Ureter (tissue), 1 donor: Measurements from ENCODE around the gene KCNQ5. TPM values are rescaled to one million over a fixed set of nuclear protein-coding genes. Genes with fewer than 3 reads are reported as not detected.

Source experiments
- DNase-seq: peaks from one replicate; pipeline ENCODE4 v3.0.0-alpha.2; 2020; ENCODE audit warnings: low spot score
- total RNA-seq: library from RNA; stranded (reverse); gene quantifications from one replicate; pipeline ENCODE4 v1.2.4, GENCODE V29; 2023
- donor health status: DM: yes; HTN: yes; CAD: no.

The KCNQ5 gene
- total RNA-seq, 1 donor from 2014 or later: 1.8 TPM

- DNase-seq: no peak
Observed at GRCh38 chr6:72905705-72906478, 284.0 kb downstream of the KCNQ5 start.

GRCh38 chr6:72911463-72912155 lies 289.7 kb downstream of the KCNQ5 start:
- DNase-seq: no peak

GRCh38 chr6:72913797-72914196 lies 291.9 kb downstream of the KCNQ5 start:
- no peak for DNase-seq

DNA sequence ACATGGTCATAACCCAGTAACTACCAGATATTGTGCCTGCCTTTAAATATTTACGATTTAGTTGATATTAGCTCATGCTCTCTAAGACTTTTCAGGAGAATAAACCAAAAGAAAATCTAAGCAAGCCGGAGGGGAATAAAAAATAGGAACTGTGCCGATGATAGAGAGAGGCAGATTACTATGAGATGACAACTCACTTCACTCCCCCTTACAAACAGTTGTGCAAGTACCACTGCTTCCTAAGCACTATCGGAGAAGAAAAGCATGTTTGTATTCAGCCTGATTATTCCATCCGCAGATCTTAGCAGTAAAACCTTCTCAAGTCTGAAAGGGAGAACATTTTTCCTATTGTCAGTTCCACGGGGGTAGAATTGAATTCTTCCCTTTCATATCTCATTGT lies 294.4 kb downstream of the KCNQ5 start:
- DNase-seq: no peak

DNA sequence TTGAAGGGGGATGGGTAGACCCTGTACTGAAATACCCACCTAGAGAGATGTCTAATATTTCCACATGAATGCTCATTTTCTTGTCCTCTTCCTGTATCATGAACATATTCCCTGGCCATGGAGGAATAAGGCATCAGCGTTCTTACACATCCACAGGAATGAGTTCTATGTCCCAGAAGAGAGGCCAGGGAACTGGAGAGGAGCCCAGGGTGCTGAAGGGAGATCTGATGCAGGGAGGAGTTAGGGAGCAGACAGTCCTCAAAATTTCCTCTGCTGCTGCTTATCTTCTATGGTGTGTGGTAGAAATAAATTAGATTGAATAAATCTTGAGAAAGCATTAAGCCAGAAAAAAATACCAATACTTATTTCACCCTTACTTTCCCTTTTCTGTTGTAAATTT lies 295.0 kb downstream of the KCNQ5 start:
- DNase-seq: no peak

DNA sequence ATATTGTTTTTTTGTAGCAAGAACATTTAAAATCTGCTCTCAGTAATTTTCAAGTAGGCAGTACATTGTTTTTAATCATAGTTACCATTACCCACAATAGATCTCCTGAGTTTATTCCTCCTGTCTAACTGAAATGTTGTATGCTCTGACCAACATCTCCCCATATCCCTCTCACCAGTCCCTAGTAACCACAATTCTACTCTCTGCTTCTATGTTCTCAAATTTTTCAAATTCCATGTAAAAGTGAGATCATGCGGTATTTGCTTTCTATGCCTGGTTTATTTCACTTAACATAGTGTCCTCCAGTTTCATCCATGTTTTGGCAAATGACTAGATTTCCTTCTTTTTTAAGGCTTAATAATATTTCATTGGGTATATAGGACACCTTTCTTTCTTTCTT lies 300.5 kb downstream of the KCNQ5 start:
- DNase-seq: no peak

DNA sequence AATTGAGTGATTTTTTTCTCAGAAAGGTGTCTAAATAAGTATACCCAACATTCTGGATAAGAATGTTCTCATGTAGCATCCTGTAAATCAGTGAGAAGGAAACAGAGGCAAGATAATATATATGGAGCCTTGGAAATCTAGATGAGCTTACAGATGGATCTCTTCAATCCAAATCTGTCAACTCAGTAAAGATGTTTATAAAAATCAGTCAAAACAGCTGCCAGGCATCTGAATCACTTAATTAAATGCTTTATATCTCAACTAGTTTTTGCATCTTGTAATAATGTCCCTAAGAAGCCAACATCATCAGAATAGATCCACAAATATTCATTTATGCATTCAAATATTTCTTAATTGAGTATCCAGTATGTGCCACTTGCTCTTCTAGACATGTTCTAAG lies 303.3 kb downstream of the KCNQ5 start:
- no peak for DNase-seq

DNA sequence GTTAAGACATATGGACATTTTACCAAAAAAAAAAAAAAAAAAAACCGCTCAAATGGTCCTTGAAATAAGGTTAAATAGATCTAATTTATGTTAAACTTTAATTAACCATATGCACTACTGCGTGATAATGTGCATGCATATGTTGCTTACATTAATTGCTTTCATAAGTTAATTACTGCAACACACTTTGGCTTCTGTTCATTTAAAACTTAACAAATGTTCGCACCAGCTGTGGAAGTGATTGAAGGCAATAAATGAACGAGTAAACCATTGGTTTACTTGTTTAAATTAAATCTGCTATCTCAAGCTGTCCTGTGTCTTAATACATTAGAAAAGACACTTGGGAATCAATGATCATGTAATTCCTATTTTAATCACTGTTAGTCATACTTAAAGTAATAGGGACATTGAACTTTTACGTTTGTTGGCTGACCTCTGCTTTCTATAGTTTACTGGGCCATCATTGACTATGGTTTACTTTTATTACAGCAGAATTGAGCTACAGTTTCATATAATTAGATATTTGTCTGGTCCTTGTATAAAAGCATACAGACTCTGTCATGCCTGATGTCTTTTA lies 308.8 kb downstream of the KCNQ5 start:
- no peak for DNase-seq

DNA sequence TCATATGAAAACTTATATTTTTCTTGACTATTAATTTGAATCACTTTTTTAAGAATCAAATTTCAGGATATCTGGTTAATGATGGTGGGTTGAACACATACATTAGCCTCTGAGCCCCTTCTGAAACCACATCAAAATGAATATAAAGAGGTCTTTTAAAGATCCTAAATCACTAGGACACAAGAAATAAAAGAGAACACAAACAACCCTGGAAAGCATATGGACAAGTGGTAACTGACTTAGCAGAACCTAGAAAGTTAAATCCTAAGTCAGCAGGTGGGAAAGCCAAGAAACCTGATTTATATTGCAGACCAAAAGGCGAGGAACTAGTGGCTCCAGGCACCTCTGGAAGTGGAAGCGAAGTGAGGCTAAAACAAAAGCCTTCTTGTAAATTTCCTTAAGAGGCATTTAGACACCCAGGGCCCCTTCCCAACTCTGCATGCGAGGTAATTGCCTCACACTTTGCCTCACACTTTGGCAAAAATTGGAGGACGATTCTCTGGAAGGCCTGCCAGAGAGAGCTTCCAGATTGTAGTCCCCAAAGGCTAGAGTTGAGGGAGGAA lies 309.5 kb downstream of the KCNQ5 start:
- no peak for DNase-seq

- no peak for DNase-seq
Observed at GRCh38 chr6:72933233-72933632, 311.4 kb downstream of the KCNQ5 start.

GRCh38 chr6:72936766-72937559 lies 315.1 kb downstream of the KCNQ5 start:
- no peak for DNase-seq

- no peak for DNase-seq
Observed at GRCh38 chr6:72938104-72938503, 316.2 kb downstream of the KCNQ5 start.

DNA sequence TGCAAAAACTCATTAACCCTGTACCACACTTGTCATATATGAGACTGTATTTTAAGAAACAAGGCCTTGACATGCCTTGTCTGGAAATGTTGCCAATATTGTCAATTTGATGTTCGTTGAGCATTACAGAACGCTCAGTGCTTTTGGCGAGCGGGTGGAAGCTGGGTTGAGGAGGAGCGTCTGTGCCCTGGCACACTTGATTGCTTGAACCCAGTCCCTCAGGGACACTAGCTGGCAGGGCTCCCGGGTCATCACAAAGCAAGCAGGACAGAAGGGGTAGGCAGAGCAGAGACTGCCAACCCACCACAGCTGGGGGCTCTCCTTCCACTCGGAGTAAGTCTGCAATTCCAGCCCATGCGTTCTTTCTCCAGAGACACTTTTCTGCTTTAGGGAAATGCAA lies 317.1 kb downstream of the KCNQ5 start:
- no peak for DNase-seq

GRCh38 chr6:72940265-72940664 lies 318.4 kb downstream of the KCNQ5 start:
- DNase-seq: no peak

DNA sequence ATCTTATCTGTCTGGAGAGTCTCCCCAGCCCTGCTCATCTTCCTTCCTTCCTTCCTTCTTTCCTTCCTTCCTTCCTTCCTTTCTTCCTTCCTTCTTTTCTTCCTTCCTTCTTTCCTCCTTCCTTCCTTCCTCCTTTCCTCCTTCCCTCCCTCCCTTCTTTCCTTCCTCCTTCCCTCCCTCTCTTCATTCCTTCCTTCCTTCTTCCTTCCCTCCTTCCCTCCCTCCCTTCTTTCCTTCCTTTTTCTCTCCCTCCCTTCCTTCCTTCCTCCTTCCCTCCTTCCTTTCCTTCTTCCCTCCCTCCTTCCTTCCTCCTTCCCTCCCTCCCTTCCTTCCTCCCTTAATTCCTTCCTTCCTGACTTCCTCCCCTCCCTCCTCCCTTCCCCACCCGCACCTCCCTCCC lies 319.4 kb downstream of the KCNQ5 start:
- no peak for DNase-seq

DNA sequence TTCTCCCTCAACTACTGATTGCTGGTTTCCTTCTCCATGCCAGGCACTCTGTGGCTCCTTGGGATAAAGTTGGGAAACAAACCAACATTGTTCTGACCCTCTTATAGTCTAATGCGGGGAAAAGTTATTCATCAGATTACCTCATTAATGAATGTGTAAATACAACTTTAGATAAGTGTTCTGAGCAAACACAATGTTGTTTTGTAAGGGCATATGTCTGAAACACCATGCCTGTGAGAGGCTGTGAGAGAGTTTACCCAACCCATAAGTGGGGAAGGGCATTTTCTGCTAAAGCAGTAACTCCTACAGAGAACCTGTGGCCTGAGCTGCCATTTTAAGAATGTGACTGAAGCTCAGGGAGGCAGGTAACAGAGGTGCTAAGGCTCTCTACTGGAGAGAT lies 319.9 kb downstream of the KCNQ5 start:
- no peak for DNase-seq

- DNase-seq: no peak
Observed at GRCh38 chr6:72943699-72944098, 321.8 kb downstream of the KCNQ5 start.

DNA sequence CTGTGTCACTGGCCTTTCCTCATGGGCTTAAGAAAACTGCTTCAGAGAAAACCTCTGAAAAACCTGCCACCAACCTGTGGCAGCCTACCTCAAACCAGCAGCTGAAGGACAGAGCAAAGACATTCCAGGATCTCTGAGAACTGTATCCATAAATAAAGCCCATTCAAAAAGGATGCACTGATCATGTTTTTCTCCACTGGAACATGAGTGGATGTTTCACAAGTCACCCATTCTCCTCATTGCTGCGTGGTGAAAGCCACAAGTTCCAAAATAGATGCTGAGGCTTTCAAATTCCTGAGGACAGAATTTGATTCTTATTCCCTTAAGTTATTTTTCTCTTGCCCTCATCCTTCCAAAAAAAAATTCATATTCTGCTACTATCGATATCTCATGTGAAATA lies 322.8 kb downstream of the KCNQ5 start:
- DNase-seq: no peak

GRCh38 chr6:72946774-72947173 lies 324.9 kb downstream of the KCNQ5 start:
- DNase-seq: no peak

DNA sequence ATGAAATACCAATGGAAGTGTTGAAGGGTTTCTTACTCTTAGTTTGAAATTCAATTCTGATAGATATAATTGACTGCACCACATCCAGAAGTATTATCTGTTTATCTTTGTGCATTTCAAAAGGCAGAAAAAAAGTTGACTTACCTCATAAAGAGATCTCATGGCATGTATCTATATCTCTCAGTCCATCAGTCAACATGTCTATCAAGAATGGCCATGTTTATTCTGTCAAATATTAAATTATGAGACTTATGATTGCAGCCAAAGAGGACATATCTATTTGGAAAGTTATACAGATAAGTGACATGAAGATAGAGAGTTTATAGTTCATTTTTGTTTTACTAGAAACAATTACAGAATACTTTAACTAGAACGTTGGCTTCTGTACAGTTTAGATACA lies 325.7 kb downstream of the KCNQ5 start:
- DNase-seq: no peak

DNA sequence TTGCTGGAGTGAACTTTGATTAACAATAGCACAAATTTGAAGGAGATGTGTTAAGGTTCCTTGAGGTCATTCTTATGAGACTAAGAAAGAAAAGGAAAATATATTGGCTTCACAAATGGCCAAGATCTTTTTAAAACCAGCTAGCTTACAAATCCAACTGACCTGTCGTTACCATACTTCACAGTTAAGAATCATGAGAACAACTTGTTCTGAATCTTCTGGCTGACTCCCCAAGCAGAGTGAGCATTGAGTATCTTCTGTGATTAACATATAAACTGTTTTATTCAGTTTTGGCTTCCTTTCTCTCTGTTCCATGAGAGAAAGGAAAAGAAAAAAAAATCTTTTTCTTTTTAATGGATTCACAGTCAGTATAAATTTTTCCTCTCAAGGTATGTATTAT lies 326.3 kb downstream of the KCNQ5 start:
- DNase-seq: no peak
